HepG2 (cell line): Measurements from ENCODE around the gene KCNJ6. TPM values are rescaled to one million over a fixed set of nuclear protein-coding genes. Genes with fewer than 3 reads are reported as not detected.

ENCODE experiments used
- ATAC-seq: fragments of 200-7000 bp; cut with Tn5 transposase; 3 replicates; pipeline ENCODE4 v1.9.1; 2020; ENCODE audit warnings: mild to moderate bottlenecking, moderate library complexity
- BruUV-seq: library from RNA; stranded (reverse); fragments of 400-500 nt; replicated peaks from 2 replicates; lab custom pipeline; 2021; lab: Mats Ljungman, UMichigan
- CTCF ChIA-PET: fragments of 300-600 bp; formaldehyde crosslinking; extraction: SDS; loops from one replicate; lab custom pipeline; 2021; ENCODE audit warnings: low total read pairs, inconsistent platforms, low intra/inter-chr PET ratio; lab: Yijun Ruan, JAX
- POLR2A ChIA-PET: fragments of 350-600 bp; sonication (Branson Sonifier 250); formaldehyde crosslinking; loops from one replicate; lab custom pipeline; 2020; ENCODE audit warnings: antibody characterized with exemption, inconsistent platforms; lab: Yijun Ruan, JAX
- DNase-seq: peaks from one replicate; pipeline ENCODE4 v3.0.0-alpha.2; 2015; ENCODE audit warnings: low spot score
- FAIRE-seq: peaks from 3 replicates; lab custom pipeline; 2011; peaks lifted over from hg19 to GRCh38; lab: Jason Lieb, UNC
- H2AFZ ChIP-seq: one replicate; pipeline ENCODE4 v1.6.1; 2011; ENCODE audit warnings: low read length, inconsistent platforms
- H3K27ac ChIP-seq: fragments of 300-600 bp; 3 replicates; pipeline ENCODE4 v1.8.0; 2011; ENCODE audit warnings: mixed run types, mild to moderate bottlenecking, mixed read lengths, low read length, inconsistent platforms; ENCODE audit not compliant: insufficient read depth; ENCODE audit errors: extremely low read length
- H3K27me3 ChIP-seq, 2 experiments: fragments of 200-600 bp in 1 of 2; 2 replicates in 1 of 2; 3 replicates in 1 of 2; pipeline versions ENCODE4 v1.6.0 to v1.8.0; 2011; ENCODE audit warnings: low read length in 2 of 2, mild to moderate bottlenecking in 2 of 2, moderate library complexity in 2 of 2, inconsistent platforms in 1 of 2; ENCODE audit not compliant: insufficient read depth in 2 of 2, control insufficient read depth in 1 of 2
- H3K36me3 ChIP-seq, 2 experiments: fragments of 200-600 bp in 1 of 2; replicated peaks in 1 of 2; 2 replicates in 1 of 2; 3 replicates in 1 of 2; pipeline versions ENCODE4 v1.5.1 to v1.8.0; 2011; ENCODE audit warnings: low read length in 2 of 2, inconsistent platforms in 1 of 2; ENCODE audit not compliant: insufficient read depth in 2 of 2, control insufficient read depth in 1 of 2
- H3K4me1 ChIP-seq: 2 replicates; pipeline ENCODE4 v1.5.1; 2012; ENCODE audit warnings: low read length, inconsistent platforms; ENCODE audit not compliant: insufficient read depth
- H3K4me2 ChIP-seq: 2 replicates; pipeline ENCODE4 v1.6.0; 2011; ENCODE audit warnings: low read depth, low read length, inconsistent platforms
- H3K4me3 ChIP-seq, 3 experiments: fragments of 200-600 bp in 1 of 3; sonication (generic), shearing (Covaris generic) in 1 of 3; replicated peaks in 1 of 3; 2 replicates each; pipeline ENCODE4 v1.5.1; 2011 to 2016; ENCODE audit warnings: low read length in 3 of 3, inconsistent platforms in 2 of 3, low read depth in 2 of 3, mild to moderate bottlenecking in 2 of 3, control low read depth in 1 of 3, mixed read lengths in 1 of 3; ENCODE audit not compliant: insufficient read depth in 1 of 3
- H3K79me2 ChIP-seq: one replicate; pipeline ENCODE4 v1.6.1; 2011; ENCODE audit warnings: low read length, inconsistent platforms; ENCODE audit not compliant: insufficient read depth
- H3K9ac ChIP-seq: 2 replicates; pipeline ENCODE4 v1.6.0; 2011; ENCODE audit warnings: mild to moderate bottlenecking, low read depth, low read length, inconsistent platforms; ENCODE audit not compliant: insufficient read depth
- H3K9me3 ChIP-seq: 2 replicates; pipeline ENCODE4 v1.5.1; 2012; ENCODE audit warnings: mild to moderate bottlenecking, low read length
- H4K20me1 ChIP-seq: 2 replicates; pipeline ENCODE4 v1.6.0; 2011; ENCODE audit warnings: inconsistent platforms, mild to moderate bottlenecking, low read length, moderate library complexity; ENCODE audit not compliant: insufficient read depth
- AHDC1 ChIP-seq: sonication (generic); formaldehyde crosslinking; IDR thresholded peaks from 2 replicates; pipeline ENCODE4 v1.5.1; 2020; ENCODE audit warnings: mild to moderate bottlenecking, missing genetic modification reagents, borderline replicate concordance
- IRX3 ChIP-seq: sonication (generic); formaldehyde crosslinking; IDR thresholded peaks from 2 replicates; pipeline ENCODE4 v1.8.1; 2023; ENCODE audit warnings: mild to moderate bottlenecking, low read depth, missing genetic modification reagents, borderline replicate concordance
- KDM4B ChIP-seq: sonication (generic); formaldehyde crosslinking; IDR thresholded peaks from 2 replicates; pipeline ENCODE4 v1.4.0; 2020; ENCODE audit warnings: missing genetic modification reagents
- MAZ ChIP-seq, 2 experiments: sonication (generic) in 1 of 2; formaldehyde crosslinking in 1 of 2; IDR thresholded peaks; 2 replicates each; pipeline versions ENCODE4 v1.5.0 to v1.6.1; 2012 to 2020; ENCODE audit warnings: low read depth in 2 of 2, mild to moderate bottlenecking in 2 of 2, borderline replicate concordance in 1 of 2, improper control_type of control experiment in 1 of 2, low read length in 1 of 2, missing genetic modification reagents in 1 of 2, moderate library complexity in 1 of 2
- THRA ChIP-seq: sonication (generic); formaldehyde crosslinking; IDR thresholded peaks from 2 replicates; pipeline ENCODE4 v1.4.0; 2020; ENCODE audit warnings: missing genetic modification reagents, borderline replicate concordance
- THYN1 ChIP-seq: sonication (generic); formaldehyde crosslinking; IDR thresholded peaks from 2 replicates; pipeline ENCODE4 v1.8.1; 2023; ENCODE audit warnings: low read depth, mild to moderate bottlenecking, moderate library complexity, missing genetic modification reagents, borderline replicate concordance
- ZFP82 ChIP-seq: sonication (generic); formaldehyde crosslinking; IDR thresholded peaks from 2 replicates; pipeline ENCODE4 v1.5.1; 2020; ENCODE audit warnings: mild to moderate bottlenecking, missing genetic modification reagents, borderline replicate concordance
- ZNF124 ChIP-seq: sonication (generic); formaldehyde crosslinking; IDR thresholded peaks from 2 replicates; pipeline ENCODE4 v1.4.0; 2020; ENCODE audit warnings: missing genetic modification reagents
- ZNF331 ChIP-seq: sonication (generic); formaldehyde crosslinking; IDR thresholded peaks from 2 replicates; pipeline ENCODE4 v1.4.0; 2020; ENCODE audit warnings: missing genetic modification reagents
- ZNF432 ChIP-seq: sonication (generic); formaldehyde crosslinking; IDR thresholded peaks from 2 replicates; pipeline ENCODE4 v1.5.0; 2020; ENCODE audit warnings: missing genetic modification reagents, mild to moderate bottlenecking, borderline replicate concordance
- ZNF547 ChIP-seq: sonication (generic); formaldehyde crosslinking; IDR thresholded peaks from 2 replicates; pipeline ENCODE4 v1.5.1; 2020; ENCODE audit warnings: mild to moderate bottlenecking, missing genetic modification reagents
- ZNF598 ChIP-seq: sonication (generic); formaldehyde crosslinking; IDR thresholded peaks from 2 replicates; pipeline ENCODE4 v1.5.1; 2020; ENCODE audit warnings: mild to moderate bottlenecking, missing genetic modification reagents, borderline replicate concordance
- WGBS: methylation state at CpG from one replicate; pipeline ENCODE4 v1.1.6; 2017; ENCODE audit warnings: low lambda C conversion rate; 5-methylcytosine and 5-hydroxymethylcytosine counted together
- in situ Hi-C: cut with HindIII; loops from 2 replicates; pipeline ENCODE4 v1.10.0; 2017; ENCODE audit warnings: low pct_unique_long_range_greater_than_20kb; ENCODE audit not compliant: extremely low pct_ligation_motif_present
- intact Hi-C: fragments of 100-400 bp; cut with micrococcal nuclease; formaldehyde crosslinking; loops from one replicate; pipeline ENCODE4 v1.10.0; 2022; ENCODE audit not compliant: unreplicated experiment
- polyA plus RNA-seq, 8 experiments: library from polyadenylated mRNA; depleted of rRNA in 3 of 8; stranded (reverse) in 7 of 8; unstranded in 1 of 8; fragments of >200 nt; fragmentation: Illumina TruSeq in 4 of 8; extraction: Trizol in 4 of 8; gene quantifications; 2 replicates each; pipeline versions ENCODE4 v1.2.1 to v1.2.3, GENCODE V29; 2011 to 2016; ENCODE audit warnings: low read depth in 4 of 8, missing spikeins in 1 of 8, mixed read lengths in 1 of 8; ENCODE audit not compliant: insufficient read depth in 1 of 8
- total RNA-seq, 5 experiments: library from RNA; depleted of rRNA; stranded (reverse); fragments of >200 nt; fragmentation: Illumina TruSeq; extraction: Trizol; gene quantifications; 2 replicates each; pipeline ENCODE4 v1.2.3, GENCODE V29; 2016; ENCODE audit warnings: low read depth in 1 of 5
- TF ChIP-seq, protein P1 (sequence below): sonication (generic); formaldehyde crosslinking; IDR thresholded peaks from 2 replicates; pipeline ENCODE4 v1.8.1; 2023; ENCODE audit warnings: missing genetic modification reagents, mild to moderate bottlenecking, borderline replicate concordance
- TF ChIP-seq, protein P2 (sequence below): sonication (generic); formaldehyde crosslinking; IDR thresholded peaks from 2 replicates; pipeline ENCODE4 v1.4.0; 2020; ENCODE audit warnings: mild to moderate bottlenecking, missing genetic modification reagents

KCNJ6 gene
- total and polyA plus RNA-seq, 2 of the 13 experiments (the other 11 are each of a cell fraction or from before 2014, with no cell fraction given), result not detected

DNA sequence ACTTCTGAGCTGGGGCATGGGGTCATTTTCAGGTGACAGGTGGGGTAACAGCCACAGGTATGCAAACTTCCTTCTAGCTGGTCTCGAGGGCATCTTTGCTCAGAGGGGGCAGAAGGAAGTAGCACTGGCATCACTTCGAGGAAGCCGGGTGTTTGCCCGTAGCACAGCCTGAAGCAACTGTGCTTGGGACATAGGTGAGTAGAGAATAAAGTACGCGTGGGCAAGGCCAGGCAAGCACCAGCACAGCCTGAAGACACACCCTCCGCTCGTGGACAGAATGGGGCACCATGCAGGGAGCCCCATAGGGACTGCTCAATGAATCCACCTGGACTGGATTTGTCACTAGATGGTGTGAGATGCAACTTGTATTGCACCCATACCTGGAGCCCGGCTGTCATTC is 167.1 kb downstream of the KCNJ6 start:
- Histone ChIP-seq H3K4me2 (no peak overlapping the region), H3K9ac (no peak overlapping the region), H3K79me2 (no peaks in the 10 kb centered on the region), H3K9me3 (no peaks in the 10 kb centered on the region), H3K4me1 (peaks cover 8% of the 10 kb centered on the region), H3K27me3 (no peaks in the 10 kb centered on the region; a peak in 1 of 5 replicates), H2AFZ (no peak overlapping the region), H3K27ac (no peak overlapping the region), H3K36me3 (no peaks in the 10 kb centered on the region), H3K4me3 (no peak overlapping the region), H4K20me1 (no peaks in the 10 kb centered on the region)
- ATAC-seq (no peak), FAIRE-seq (no peak), DNase-seq (no peak)
- ChIA-PET CTCF (no interaction called here), POLR2A (no interaction called here)
- TF ChIP-seq ZNF547, result no peak
- no peak for TF ChIP-seq ZNF598 (CRISPR knock-in tag)
- TF ChIP-seq IRX3 (CRISPR knock-in tag), result no peak
- TF ChIP-seq ZNF432 (CRISPR knock-in tag), result no peak
- TF ChIP-seq ZFP82, result no peak
- TF ChIP-seq AHDC1, result no peak
- TF ChIP-seq ZNF331, result no peak
- TF ChIP-seq MAZ (IDR thresholded peaks at IDR 0.05; ENCODE audit: borderline replicate concordance, low read depth, low read length), result no peak
- TF ChIP-seq MAZ (CRISPR knock-in tag; IDR thresholded peaks at IDR 0.05; ENCODE audit: low read depth), result no peak
- TF ChIP-seq, protein P1, sequence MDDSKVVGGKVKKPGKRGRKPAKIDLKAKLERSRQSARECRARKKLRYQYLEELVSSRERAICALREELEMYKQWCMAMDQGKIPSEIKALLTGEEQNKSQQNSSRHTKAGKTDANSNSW (CRISPR knock-in tag), result no peak
- TF ChIP-seq ZNF124 (CRISPR knock-in tag), result no peak
- TF ChIP-seq, protein P2, sequence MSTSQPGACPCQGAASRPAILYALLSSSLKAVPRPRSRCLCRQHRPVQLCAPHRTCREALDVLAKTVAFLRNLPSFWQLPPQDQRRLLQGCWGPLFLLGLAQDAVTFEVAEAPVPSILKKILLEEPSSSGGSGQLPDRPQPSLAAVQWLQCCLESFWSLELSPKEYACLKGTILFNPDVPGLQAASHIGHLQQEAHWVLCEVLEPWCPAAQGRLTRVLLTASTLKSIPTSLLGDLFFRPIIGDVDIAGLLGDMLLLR (CRISPR knock-in tag), result no peak
- no peak for TF ChIP-seq THRA (CRISPR knock-in tag)
- no peak for TF ChIP-seq THYN1 (CRISPR knock-in tag)
- TF ChIP-seq KDM4B (CRISPR knock-in tag), result no peak
- WGBS, result 30% methylated on average over 9 of the region's 9 CpGs
- intact Hi-C loops (no loop called here), in situ Hi-C loops (no loop called here)
- BruUV-seq, result no TSS peak
